Heart right ventricle (tissue), 16 donors: ENCODE measurements around the gene ACSF2. TPM values are rescaled to one million over a fixed set of nuclear protein-coding genes. Genes with fewer than 3 reads are reported as not detected.

Source experiments
- ATAC-seq, 8 donors: fragments of 200-7000 bp; cut with Tn5 transposase; one replicate each; pipeline ENCODE4 v1.9.1; 2020; ENCODE audit warnings: mild to moderate bottlenecking in 8 of 8, moderate library complexity in 8 of 8, moderate number of reproducible peaks in 1 of 8
- DNase-seq, 2 donors: peaks; one replicate each; pipeline ENCODE4 v3.0.0-alpha.2; 2020
- H3K27ac ChIP-seq, 10 donors: fragments of 200-600 bp; sonication (generic) in 2 of 10; one replicate each; pipeline versions ENCODE4 v1.5.0 to v1.8.0; 2020 to 2022; ENCODE audit warnings: mild to moderate bottlenecking in 3 of 10
- H3K27me3 ChIP-seq, 7 donors: fragments of 200-600 bp; one replicate each; pipeline ENCODE4 v1.8.0; 2021 to 2022; ENCODE audit warnings: mild to moderate bottlenecking in 2 of 7
- H3K36me3 ChIP-seq, 9 donors: fragments of 200-600 bp; sonication (generic) in 1 of 9; one replicate each; pipeline versions ENCODE4 v1.5.0 to v1.8.0; 2020 to 2022; ENCODE audit warnings: mild to moderate bottlenecking in 2 of 9
- H3K4me1 ChIP-seq, 9 donors: fragments of 200-600 bp; sonication (generic) in 1 of 9; one replicate each; pipeline versions ENCODE4 v1.5.0 to v1.8.0; 2020 to 2022; ENCODE audit warnings: mild to moderate bottlenecking in 4 of 9
- H3K4me3 ChIP-seq, 10 donors: fragments of 200-600 bp; sonication (generic) in 2 of 10; one replicate each; pipeline versions ENCODE4 v1.5.0 to v1.8.0; 2020 to 2022; ENCODE audit warnings: mild to moderate bottlenecking in 7 of 10, moderate library complexity in 2 of 10
- H3K9me3 ChIP-seq, 11 donors: fragments of 200-600 bp in 10 of 11; sonication (generic) in 2 of 11; one replicate each; pipeline versions ENCODE4 v1.5.0 to v1.8.0; 2013 to 2022; ENCODE audit warnings: mild to moderate bottlenecking in 2 of 11, control low read depth in 1 of 11, moderate library complexity in 1 of 11
- CTCF ChIP-seq, 9 donors: fragments of 200-600 bp; sonication (generic) in 2 of 9; IDR thresholded peaks; one replicate each; pipeline versions ENCODE4 v1.5.0 to v1.8.0; 2021 to 2022; ENCODE audit warnings: antibody characterized with exemption in 9 of 9, mild to moderate bottlenecking in 5 of 9, moderate library complexity in 1 of 9
- WGBS, 2 donors: extraction: QIAGEN DNeasy Blood & Tissue Kit; methylation state at CpG; one replicate each; pipeline ENCODE4 v1.1.7; 2013; ENCODE audit warnings: inconsistent platforms in 1 of 2; 5-methylcytosine and 5-hydroxymethylcytosine counted together
- intact Hi-C, 10 donors: fragments of 100-400 bp; cut with DNase I; formaldehyde crosslinking; loops; one replicate each; pipeline versions ENCODE4 v1.11.1 to v1.14.2; 2022
- polyA plus RNA-seq, 2 donors: library from polyadenylated mRNA; stranded (reverse); fragments of 200-250 nt; gene quantifications; one replicate each; pipeline ENCODE4 v1.2.3, GENCODE V29; 2013
- total RNA-seq, 10 donors: library from RNA; stranded (reverse); fragmentation: NEBNext Ultra II Directional in 3 of 10; extraction: Animal tissue kit (Norgen Biotek cat#: 25700) in 3 of 10; gene quantifications; one replicate each; pipeline versions ENCODE4 v1.2.1 to v1.2.4, GENCODE V29; 2021 to 2023
- donor health status: Arrhythmogenic right ventricular cardiomyopathy.
- donor health status: ischemic (EF 13 %, LVEDD 7.1; RV severe dilation, severe dysfunction).
- donor health status: healthy with polysubstance abuse.
- donor health status: DM: no; HTN: yes; CAD: no.
- donor health status: DM: no; HTN: no; CAD: no.
- donor health status: ischemic (EF 25% LVEDD 6.9; RV normal size, moderate dysfunction).
- donor health status: ischemic (EF 25% LVEDD 5.7; RV mildly dilated, moderate dysfunction).
- donor health status: healthy.
- donor health status: DM: yes; HTN: yes; CAD: no.
- donor health status: Ischemic cardiomyopathy.
- donor health status: ischemic (EF 35%, LVEDD 5.7; RV mildly dilated, moderate dysfunction).
- donor health status: nonischemic (EF 11% LVEDD 7.7; RV severe dilation, severe dysfunction).
- donor health status: DM: yes; HTN: yes; CAD: no.
- donor health status: PGD.
- donor health status: ischemic (EF 29% LVEDD 5.4; RV normal size, mild dysfunction).
- donor health status: nonischemic (EF 23%, LVEDD 6.1; RV moderate dilation, normal function).

The ACSF2 gene
- total and polyA plus RNA-seq, 12 donors: 7.9 to 45.0 (median 19.7) TPM

GRCh38 chr17:50499270-50499669 lies 73.3 kb downstream of the ACSF2 start:
- Histone ChIP-seq H3K27me3 (no peaks in the 10 kb centered on the region), H3K27ac (no peak overlapping the region), H3K36me3 (no peaks in the 10 kb centered on the region), H3K4me3 (no peak overlapping the region), H3K4me1 (no peaks in the 10 kb centered on the region), H3K9me3 (no peaks in the 10 kb centered on the region)
- ATAC-seq (no peak), DNase-seq (no peak)
- intact Hi-C loops: no loop called here
- no peak for TF ChIP-seq CTCF (IDR thresholded peaks at IDR 0.05)

GRCh38 chr17:50499721-50500120 lies 73.7 kb downstream of the ACSF2 start:
- intact Hi-C loops: no loop called here
- H3K27ac ChIP-seq: no peak overlapping the region
- no peaks in the 10 kb centered on the region for H3K27me3 ChIP-seq
- H3K9me3 ChIP-seq: no peaks in the 10 kb centered on the region
- WGBS, 2 donors: 95 to 98% methylated on average over 2 of the region's 2 CpGs
- DNase-seq (no peak), ATAC-seq (no peak)
- TF ChIP-seq CTCF (IDR thresholded peaks at IDR 0.05): no peak
- H3K4me1 ChIP-seq: no peaks in the 10 kb centered on the region
- H3K36me3 ChIP-seq: no peaks in the 10 kb centered on the region
- H3K4me3 ChIP-seq: no peak overlapping the region

- intact Hi-C loops: no loop called here
- DNase-seq: no peak
- peak in 8 of 9 donors; percentile 12 to 52 (median 34) for TF ChIP-seq CTCF (IDR thresholded peaks at IDR 0.05)
- WGBS, 2 donors: 34 to 35% methylated on average over 5 of the region's 5 CpGs
- no peak overlapping the region for H3K4me3 ChIP-seq
- no peaks in the 10 kb centered on the region for H3K9me3 ChIP-seq
- no peaks in the 10 kb centered on the region for H3K27me3 ChIP-seq
- H3K36me3 ChIP-seq: no peaks in the 10 kb centered on the region
- ATAC-seq: no peak
- no peaks in the 10 kb centered on the region for H3K4me1 ChIP-seq
- no peak overlapping the region for H3K27ac ChIP-seq
These were observed 75.0 kb downstream of the ACSF2 start for GRCh38 chr17:50501054-50501453.

- Histone ChIP-seq H3K27ac (no peak overlapping the region), H3K27me3 (no peaks in the 10 kb centered on the region), H3K36me3 (no peaks in the 10 kb centered on the region), H3K4me3 (no peak overlapping the region), H3K4me1 (peaks cover 0 to under 1% (median 0%) of the 10 kb centered on the region in 9 donors), H3K9me3 (no peaks in the 10 kb centered on the region)
- WGBS, 2 donors: 88 to 91% methylated on average over 9 of the region's 9 CpGs
- TF ChIP-seq CTCF (IDR thresholded peaks at IDR 0.05): no peak
- intact Hi-C loops: no loop called here
- no peak for DNase-seq
- no peak for ATAC-seq
These were observed 76.4 kb downstream of the ACSF2 start for GRCh38 chr17:50502301-50502990.
